ENCODE results near the gene TRIM37.
"Not testable (repeated sequence)": the region's sequence is repeated elsewhere in the genome, so short reads cannot be mapped to it uniquely, and the experiment has no call there.

Gene TRIM37

GRCh38 chr17:58991718-58992331, 114.9 kb downstream of the TRIM37 start:
- DNase-seq (ENCODE audit: low spot score) = no peak

- no peak for DNase-seq (ENCODE audit: low spot score)
These were observed 117.1 kb downstream of the TRIM37 start for GRCh38 chr17:58989629-58990028.

DNA sequence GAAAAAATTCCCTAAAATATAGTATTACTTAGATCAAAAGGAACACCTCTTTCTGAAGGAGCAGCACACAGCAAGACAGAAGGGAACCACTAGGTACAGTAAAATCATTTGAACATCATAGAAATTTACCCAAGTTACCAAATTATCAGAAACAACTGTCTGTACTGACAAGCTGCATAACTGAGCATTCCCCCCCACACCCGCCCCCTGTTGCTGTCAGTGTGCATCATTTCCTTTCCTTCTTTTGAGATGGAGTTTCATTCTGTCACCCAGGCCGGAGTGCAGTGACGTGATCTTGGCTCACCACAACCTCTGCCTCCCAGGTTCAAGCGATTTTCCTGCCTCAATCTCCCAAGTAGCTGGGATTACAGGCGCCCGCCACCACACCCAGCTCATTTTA, 120.7 kb downstream of the TRIM37 start:
- DNase-seq (ENCODE audit: low spot score) = no peak

DNA sequence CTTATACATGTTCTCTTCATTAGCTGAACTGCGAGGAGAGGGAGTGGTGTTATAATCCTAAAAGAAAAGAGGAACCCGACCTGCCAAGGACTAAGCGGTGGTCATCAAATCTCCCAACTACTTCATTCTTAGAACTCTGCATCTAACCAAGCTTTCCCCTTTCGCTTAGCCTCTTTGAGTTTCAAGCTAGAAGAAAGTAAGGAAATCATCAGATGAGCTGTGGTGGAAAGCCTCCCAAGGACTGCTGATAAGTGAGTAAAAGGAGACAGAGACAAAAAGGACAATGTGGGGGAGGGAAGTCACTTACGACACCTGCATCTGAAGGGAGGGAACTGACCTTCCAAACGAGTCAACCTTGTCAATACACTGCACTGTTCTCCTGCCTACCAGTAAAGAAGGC, 121.3 kb downstream of the TRIM37 start:
- DNase-seq (ENCODE audit: low spot score) = no peak

- no peak for DNase-seq (ENCODE audit: low spot score)
These were observed 124.1 kb downstream of the TRIM37 start for GRCh38 chr17:58982626-58983025.

GRCh38 chr17:58980706-58981481, 125.8 kb downstream of the TRIM37 start:
- DNase-seq (ENCODE audit: low spot score) = no peak

DNA sequence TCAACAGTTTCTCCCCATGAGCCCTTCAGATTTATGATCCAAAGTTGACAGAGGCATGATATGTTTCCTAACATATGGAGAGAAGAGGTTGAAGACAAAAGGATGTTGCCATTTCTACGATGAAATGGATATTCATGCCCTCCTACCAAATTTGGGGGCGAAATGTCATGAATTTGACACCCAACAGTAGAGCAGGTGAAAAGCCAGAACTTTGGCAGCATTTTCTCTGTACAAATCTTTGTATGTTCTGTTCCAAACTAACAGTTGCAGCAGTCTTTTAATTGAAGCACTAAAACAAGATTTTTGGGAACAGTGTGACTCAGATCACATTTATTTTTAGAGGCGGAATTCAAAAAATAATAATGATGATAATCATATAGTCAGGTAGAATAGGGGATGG, 130.1 kb downstream of the TRIM37 start:
- no peak for DNase-seq (ENCODE audit: low spot score)

DNA sequence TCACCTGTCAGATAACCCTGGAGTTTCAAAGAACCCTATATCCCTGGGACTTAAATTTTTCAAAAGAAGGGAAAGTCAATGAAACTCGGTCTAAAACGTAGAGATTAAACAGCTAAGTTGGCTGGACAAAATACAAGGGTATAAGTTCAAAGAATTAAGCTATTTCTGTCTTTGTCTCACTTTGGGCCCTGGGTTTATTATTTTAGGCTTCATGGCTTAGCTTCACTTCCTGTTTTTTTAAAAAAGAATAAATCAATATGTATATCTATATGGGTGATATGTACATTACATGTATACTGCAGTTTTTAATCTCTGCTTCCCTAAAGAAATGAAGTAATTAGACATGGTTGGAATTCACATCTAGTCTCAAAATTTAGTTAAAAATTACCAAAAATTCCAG, 132.3 kb downstream of the TRIM37 start:
- no peak for DNase-seq (ENCODE audit: low spot score)

DNA sequence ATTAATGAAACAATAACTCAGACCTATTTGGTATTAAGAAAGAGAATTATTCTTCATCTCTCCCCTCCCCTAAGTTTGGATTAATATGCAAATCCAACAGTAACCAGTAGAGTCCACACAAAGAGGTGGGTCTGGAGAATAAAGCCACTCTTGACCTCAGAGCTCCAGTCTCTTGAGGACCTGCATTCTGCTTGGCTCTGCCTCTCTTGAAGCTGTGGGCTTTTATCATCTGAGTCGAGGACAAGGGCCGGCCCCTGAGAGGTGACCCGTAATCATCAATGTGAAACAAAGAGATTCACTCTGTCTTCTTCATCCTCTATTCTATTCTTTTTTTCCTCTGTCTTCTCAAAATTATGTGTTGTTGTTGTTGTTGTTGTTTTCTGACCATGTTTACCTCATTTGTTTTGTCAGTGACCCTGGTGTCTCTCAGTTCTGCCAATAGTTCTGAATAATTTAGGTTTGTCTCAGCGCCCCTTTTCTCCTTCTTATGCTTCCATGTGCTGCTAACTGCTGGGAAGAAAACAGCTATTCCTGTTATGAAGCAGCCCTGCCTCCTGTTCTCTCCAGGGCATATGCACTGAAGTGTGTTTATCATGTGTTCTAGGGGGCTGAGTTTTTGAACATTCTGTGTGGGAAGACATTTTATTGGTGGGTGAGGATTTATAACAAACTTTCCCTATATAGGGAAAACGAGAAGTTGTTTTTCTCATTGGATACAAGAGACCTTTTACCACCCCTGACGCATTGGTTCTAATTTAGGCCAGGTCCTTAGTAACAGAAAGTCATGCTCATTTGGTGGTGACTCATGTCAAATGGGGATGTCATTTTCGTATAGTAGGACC, 135.8 kb downstream of the TRIM37 start:
- no peak for DNase-seq (ENCODE audit: low spot score)

GRCh38 chr17:58969612-58970011, 137.1 kb downstream of the TRIM37 start:
- DNase-seq (ENCODE audit: low spot score) = no peak

DNA sequence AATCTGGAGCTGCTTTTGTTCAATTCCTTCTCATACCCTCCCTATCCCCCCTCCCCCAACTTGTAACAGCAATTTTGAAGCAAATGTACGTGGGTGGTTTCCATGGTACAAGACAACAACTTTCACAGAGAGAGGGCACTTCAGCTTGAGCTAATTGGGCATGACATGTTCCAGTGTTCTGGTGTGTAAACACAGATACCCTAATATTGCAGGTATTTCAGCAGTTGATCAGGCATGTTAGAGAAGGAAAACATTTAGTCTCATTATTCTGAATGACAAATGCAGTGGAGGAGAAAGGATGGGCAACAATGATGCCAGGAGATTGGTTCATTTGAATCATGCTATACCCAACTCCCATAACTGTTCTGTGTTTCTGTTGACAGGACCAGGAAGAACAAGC, 137.5 kb downstream of the TRIM37 start:
- no peak for DNase-seq (ENCODE audit: low spot score)

- DNase-seq (ENCODE audit: low spot score) = no peak
These were observed 138.1 kb downstream of the TRIM37 start for GRCh38 chr17:58968426-58969061.

DNA sequence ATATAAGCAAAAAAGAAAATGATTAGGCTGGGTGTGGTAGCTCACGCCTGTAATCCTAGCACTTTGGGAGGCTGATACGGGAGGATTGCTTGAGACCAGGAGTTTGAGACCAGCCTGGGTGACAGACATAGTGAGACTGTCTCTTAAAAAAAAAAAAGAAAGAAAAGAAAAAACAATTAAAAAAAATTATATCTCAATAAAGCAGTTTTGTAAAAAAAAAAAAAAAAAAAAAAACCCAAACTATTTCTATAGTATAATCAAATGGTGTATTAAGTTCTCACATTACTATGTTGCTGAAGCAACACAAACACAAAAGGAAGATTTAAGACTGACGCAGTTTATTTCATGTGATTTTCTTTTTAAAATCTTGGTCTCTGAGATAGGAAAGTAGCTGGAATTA, 140.5 kb downstream of the TRIM37 start:
- no peak for DNase-seq (ENCODE audit: low spot score)

DNA sequence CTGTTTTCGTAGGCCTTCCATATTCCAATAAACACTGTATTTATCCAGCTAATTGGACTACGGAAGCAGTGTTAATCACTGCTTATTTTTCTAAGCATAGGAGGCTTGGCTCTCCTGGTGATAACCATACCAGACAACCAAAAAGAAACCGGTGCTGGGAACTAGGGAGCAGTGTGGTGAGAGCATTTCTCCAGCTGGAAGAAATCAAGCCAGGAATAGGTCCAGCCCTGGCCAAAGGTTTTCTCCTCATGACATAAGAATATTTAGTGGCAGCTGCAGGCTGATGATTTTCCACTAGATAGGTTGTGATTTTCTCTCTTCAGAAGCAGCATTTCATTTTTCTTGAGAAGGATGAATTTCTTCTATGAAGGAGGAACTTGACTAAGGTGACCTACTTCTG, 141.5 kb downstream of the TRIM37 start:
- no peak for DNase-seq (ENCODE audit: low spot score)

- DNase-seq (ENCODE audit: low spot score) = peak; percentile 73
These were observed 146.6 kb downstream of the TRIM37 start for GRCh38 chr17:58960068-58960467.

GRCh38 chr17:58957725-58958073, 149.0 kb downstream of the TRIM37 start:
- DNase-seq (ENCODE audit: low spot score) = not testable (repeated sequence)

GRCh38 chr17:58956997-58957724, 149.5 kb downstream of the TRIM37 start:
- DNase-seq (ENCODE audit: low spot score) = peak; percentile 38

DNA sequence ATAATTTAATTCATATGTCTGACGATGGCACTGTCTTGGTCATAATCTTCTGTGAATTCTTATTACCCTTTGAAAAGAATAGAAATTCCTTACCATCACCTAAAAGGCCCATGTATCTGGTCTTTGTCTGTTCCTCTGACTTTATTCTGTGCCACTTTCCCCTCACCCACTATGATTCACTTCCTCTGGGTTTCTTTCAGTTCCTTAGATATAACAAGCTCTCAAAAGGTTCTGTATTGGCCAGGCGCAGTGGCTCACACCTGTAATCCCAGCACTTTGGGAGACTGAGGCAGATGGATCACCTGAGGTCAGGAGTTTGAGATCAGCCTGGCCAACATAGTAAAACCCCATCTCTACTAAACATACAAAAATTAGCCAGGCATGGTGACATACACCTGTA, 152.3 kb downstream of the TRIM37 start:
- DNase-seq (ENCODE audit: low spot score) = not testable (repeated sequence)

DNA sequence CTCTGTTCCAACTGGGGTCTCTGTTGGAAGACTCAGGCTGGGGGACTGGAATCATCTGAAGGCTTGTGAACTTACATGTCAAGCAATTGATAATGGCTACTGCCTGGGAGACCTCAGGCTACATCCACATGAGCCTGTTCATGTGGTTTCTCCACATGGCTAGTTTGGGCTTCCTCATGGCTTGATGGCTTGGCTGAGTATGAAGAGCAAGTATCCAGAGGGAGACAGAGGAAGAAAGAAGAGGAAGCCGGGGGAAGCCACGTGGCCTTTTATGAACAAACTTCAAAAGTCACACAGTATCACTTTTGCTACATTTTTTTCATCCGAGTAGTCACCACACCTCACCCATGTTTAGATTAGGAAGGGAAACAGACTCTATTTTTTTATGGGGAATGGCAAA, 158.9 kb downstream of the TRIM37 start:
- no peak for DNase-seq (ENCODE audit: low spot score)

DNA sequence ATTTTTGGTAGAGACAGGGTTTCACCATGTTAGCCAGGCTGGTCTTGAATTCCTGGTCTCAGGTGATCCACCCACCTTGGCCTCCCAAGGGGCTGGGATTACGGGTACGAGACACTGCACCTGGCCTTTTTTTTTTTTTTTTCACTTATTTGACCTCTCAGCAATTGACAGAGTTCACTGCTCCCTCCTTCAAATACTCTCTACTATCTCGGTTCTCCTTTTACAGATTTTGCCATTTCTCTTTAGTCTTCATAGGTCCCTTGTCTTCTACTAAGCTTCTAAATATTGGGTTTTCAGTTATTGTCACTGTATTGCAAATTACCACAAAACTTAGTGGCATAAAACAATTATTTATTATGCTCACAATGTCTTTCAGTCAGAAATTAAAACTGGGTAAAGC, 159.3 kb downstream of the TRIM37 start:
- no peak for DNase-seq (ENCODE audit: low spot score)

DNA sequence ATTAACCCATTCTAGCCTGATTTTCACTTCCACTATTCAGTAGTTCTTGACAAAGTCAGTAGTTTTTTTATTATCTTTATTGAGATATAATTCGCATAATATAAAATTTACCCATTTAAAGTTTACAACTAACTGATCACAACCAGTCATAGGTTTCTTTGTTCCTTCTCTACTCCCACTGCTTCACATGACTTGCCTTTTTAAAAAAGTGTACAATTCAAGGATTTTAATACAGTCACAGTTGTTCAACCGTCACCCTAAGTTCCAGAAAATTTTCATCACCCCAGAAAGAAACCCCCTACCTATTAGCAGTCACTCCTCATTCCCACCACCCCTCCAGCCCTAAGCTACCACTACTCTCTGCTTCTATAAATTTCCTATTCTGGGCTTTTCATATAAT, 162.5 kb downstream of the TRIM37 start:
- DNase-seq (ENCODE audit: low spot score) = no peak

DNA sequence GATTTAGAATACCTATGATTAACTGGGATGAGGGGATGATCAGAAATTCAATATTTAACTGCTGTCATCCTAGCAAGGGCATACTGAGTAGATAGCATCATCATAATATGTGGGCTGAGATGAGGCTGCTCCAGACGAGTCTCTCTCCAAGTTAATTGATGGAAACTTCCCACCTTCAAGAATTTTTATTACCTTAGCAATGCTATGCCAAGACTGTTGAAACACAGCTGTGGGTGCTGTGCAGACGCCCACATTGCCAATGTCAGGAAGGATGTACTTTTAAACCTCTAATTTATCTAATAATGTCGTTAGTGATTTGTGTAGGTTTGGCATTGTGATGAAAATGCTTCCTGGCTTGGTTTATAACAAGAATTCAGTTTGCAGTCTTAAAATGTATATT, 170.4 kb downstream of the TRIM37 start:
- no peak for DNase-seq (ENCODE audit: low spot score)
